Measurements from ENCODE around the gene CDH22.

CDH22 gene

GRCh38 chr20:46330831-46331371 is 22.6 kb upstream of the CDH22 start:
- WGBS = 86% methylated on average over 13 of the region's 13 CpGs
- H3K4me3 ChIP-seq (ENCODE audit: low read length) = no peak overlapping the region
- H3K9me3 ChIP-seq (ENCODE audit: insufficient read depth, low read depth, low read length) = no peaks in the 10 kb centered on the region
- H3K36me3 ChIP-seq (ENCODE audit: insufficient read depth, low read length) = no peaks in the 10 kb centered on the region
- H3K27me3 ChIP-seq (ENCODE audit: insufficient read depth, low read length) = no peaks in the 10 kb centered on the region
- H3K9ac ChIP-seq (ENCODE audit: low read depth, low read length) = no peak overlapping the region
- no peak overlapping the region for H3K27ac ChIP-seq (ENCODE audit: low read depth, low read length)
- peaks cover 13% of the 10 kb centered on the region for H3K4me1 ChIP-seq (ENCODE audit: insufficient read depth, low read length)

- H3K4me3 ChIP-seq (ENCODE audit: low read length) = no peak overlapping the region
- H3K36me3 ChIP-seq (ENCODE audit: insufficient read depth, low read length) = no peaks in the 10 kb centered on the region
- H3K27me3 ChIP-seq (ENCODE audit: insufficient read depth, low read length) = no peaks in the 10 kb centered on the region
- no peak overlapping the region for H3K9ac ChIP-seq (ENCODE audit: low read depth, low read length)
- no peaks in the 10 kb centered on the region for H3K9me3 ChIP-seq (ENCODE audit: insufficient read depth, low read depth, low read length)
- no peak overlapping the region for H3K27ac ChIP-seq (ENCODE audit: low read depth, low read length)
- 87% methylated on average over 13 of the region's 13 CpGs for WGBS
- H3K4me1 ChIP-seq (ENCODE audit: insufficient read depth, low read length) = peaks cover 13% of the 10 kb centered on the region
Measured at GRCh38 chr20:46330072-46330763, 21.9 kb upstream of the CDH22 start.

GRCh38 chr20:46328200-46328882 is 20.0 kb upstream of the CDH22 start:
- Histone ChIP-seq H3K27me3 (ENCODE audit: insufficient read depth, low read length) (no peaks in the 10 kb centered on the region), H3K9ac (ENCODE audit: low read depth, low read length) (no peak overlapping the region), H3K4me1 (ENCODE audit: insufficient read depth, low read length) (peaks cover 2% of the 10 kb centered on the region; the same call in 1 of the 2 replicates), H3K36me3 (ENCODE audit: insufficient read depth, low read length) (no peaks in the 10 kb centered on the region), H3K4me3 (ENCODE audit: low read length) (no peak overlapping the region), H3K27ac (ENCODE audit: low read depth, low read length) (no peak overlapping the region), H3K9me3 (ENCODE audit: insufficient read depth, low read depth, low read length) (no peaks in the 10 kb centered on the region)
- WGBS = 78% methylated on average over 16 of the region's 16 CpGs

- Histone ChIP-seq H3K4me1 (ENCODE audit: insufficient read depth, low read length) (no peaks in the 10 kb centered on the region), H3K4me3 (ENCODE audit: low read length) (no peak overlapping the region), H3K27ac (ENCODE audit: low read depth, low read length) (no peak overlapping the region), H3K27me3 (ENCODE audit: insufficient read depth, low read length) (no peaks in the 10 kb centered on the region), H3K9ac (ENCODE audit: low read depth, low read length) (no peak overlapping the region), H3K9me3 (ENCODE audit: insufficient read depth, low read depth, low read length) (no peaks in the 10 kb centered on the region), H3K36me3 (ENCODE audit: insufficient read depth, low read length) (no peaks in the 10 kb centered on the region)
- WGBS = 93% methylated on average over 6 of the region's 6 CpGs
Measured at GRCh38 chr20:46327557-46327956, 19.3 kb upstream of the CDH22 start.

- Histone ChIP-seq H3K9ac (ENCODE audit: low read depth, low read length) (no peak overlapping the region), H3K9me3 (ENCODE audit: insufficient read depth, low read depth, low read length) (no peaks in the 10 kb centered on the region)
Measured at GRCh38 chr20:46325789-46326188, 17.5 kb upstream of the CDH22 start.

GRCh38 chr20:46324960-46325703 is 16.8 kb upstream of the CDH22 start:
- 74% methylated on average over 6 of the region's 6 CpGs for WGBS
- Histone ChIP-seq H3K9me3 (ENCODE audit: insufficient read depth, low read depth, low read length) (no peaks in the 10 kb centered on the region), H3K27ac (ENCODE audit: low read depth, low read length) (no peak overlapping the region), H3K4me3 (ENCODE audit: low read length) (no peak overlapping the region), H3K4me1 (ENCODE audit: insufficient read depth, low read length) (no peaks in the 10 kb centered on the region), H3K27me3 (ENCODE audit: insufficient read depth, low read length) (no peaks in the 10 kb centered on the region), H3K9ac (ENCODE audit: low read depth, low read length) (no peak overlapping the region), H3K36me3 (ENCODE audit: insufficient read depth, low read length) (no peaks in the 10 kb centered on the region)

More at GRCh38 chr20:46325789-46326188, 17.5 kb upstream of the CDH22 start:
- no peak overlapping the region for H3K27ac ChIP-seq (ENCODE audit: low read depth, low read length)
- no peak overlapping the region for H3K4me3 ChIP-seq (ENCODE audit: low read length)
- no peaks in the 10 kb centered on the region for H3K4me1 ChIP-seq (ENCODE audit: insufficient read depth, low read length)
- no peaks in the 10 kb centered on the region for H3K36me3 ChIP-seq (ENCODE audit: insufficient read depth, low read length)
- WGBS = 78% methylated on average over 1 of the region's 1 CpG
- H3K27me3 ChIP-seq (ENCODE audit: insufficient read depth, low read length) = no peaks in the 10 kb centered on the region

GRCh38 chr20:46324379-46324778 is 16.1 kb upstream of the CDH22 start:
- H3K4me1 ChIP-seq (ENCODE audit: insufficient read depth, low read length) = no peaks in the 10 kb centered on the region
- WGBS = 96% methylated on average over 5 of the region's 7 CpGs
- H3K9ac ChIP-seq (ENCODE audit: low read depth, low read length) = no peak overlapping the region
- H3K27ac ChIP-seq (ENCODE audit: low read depth, low read length) = no peak overlapping the region
- no peaks in the 10 kb centered on the region for H3K27me3 ChIP-seq (ENCODE audit: insufficient read depth, low read length)
- no peak overlapping the region for H3K4me3 ChIP-seq (ENCODE audit: low read length)
- no peaks in the 10 kb centered on the region for H3K36me3 ChIP-seq (ENCODE audit: insufficient read depth, low read length)
- H3K9me3 ChIP-seq (ENCODE audit: insufficient read depth, low read depth, low read length) = no peaks in the 10 kb centered on the region

- Histone ChIP-seq H3K36me3 (ENCODE audit: insufficient read depth, low read length) (no peaks in the 10 kb centered on the region), H3K4me3 (ENCODE audit: low read length) (no peak overlapping the region), H3K4me1 (ENCODE audit: insufficient read depth, low read length) (no peaks in the 10 kb centered on the region), H3K27ac (ENCODE audit: low read depth, low read length) (no peak overlapping the region), H3K9ac (ENCODE audit: low read depth, low read length) (no peak overlapping the region), H3K9me3 (ENCODE audit: insufficient read depth, low read depth, low read length) (no peaks in the 10 kb centered on the region), H3K27me3 (ENCODE audit: insufficient read depth, low read length) (no peaks in the 10 kb centered on the region)
- 81% methylated on average over 10 of the region's 10 CpGs for WGBS
Measured at GRCh38 chr20:46323557-46323956, 15.3 kb upstream of the CDH22 start.

- H3K4me3 ChIP-seq (ENCODE audit: low read length) = no peak overlapping the region
- no peaks in the 10 kb centered on the region for H3K4me1 ChIP-seq (ENCODE audit: insufficient read depth, low read length)
- no peaks in the 10 kb centered on the region for H3K27me3 ChIP-seq (ENCODE audit: insufficient read depth, low read length)
- no peaks in the 10 kb centered on the region for H3K36me3 ChIP-seq (ENCODE audit: insufficient read depth, low read length)
- no peak overlapping the region for H3K9ac ChIP-seq (ENCODE audit: low read depth, low read length)
- no peak overlapping the region for H3K27ac ChIP-seq (ENCODE audit: low read depth, low read length)
- no peaks in the 10 kb centered on the region for H3K9me3 ChIP-seq (ENCODE audit: insufficient read depth, low read depth, low read length)
- WGBS = 85% methylated on average over 8 of the region's 8 CpGs
Measured at GRCh38 chr20:46322641-46323040, 14.3 kb upstream of the CDH22 start.

GRCh38 chr20:46317685-46318177 is 9.4 kb upstream of the CDH22 start:
- WGBS = 83% methylated on average over 7 of the region's 7 CpGs
- Histone ChIP-seq H3K27me3 (ENCODE audit: insufficient read depth, low read length) (peaks cover 33% of the 10 kb centered on the region), H3K9me3 (ENCODE audit: insufficient read depth, low read depth, low read length) (no peaks in the 10 kb centered on the region), H3K4me1 (ENCODE audit: insufficient read depth, low read length) (no peaks in the 10 kb centered on the region), H3K9ac (ENCODE audit: low read depth, low read length) (no peak overlapping the region), H3K4me3 (ENCODE audit: low read length) (no peak overlapping the region), H3K27ac (ENCODE audit: low read depth, low read length) (no peak overlapping the region), H3K36me3 (ENCODE audit: insufficient read depth, low read length) (no peaks in the 10 kb centered on the region)

All from HUES64 (cell line).